Caco-2 (cell line): ENCODE data around the gene FLACC1. TPM values are rescaled to one million over a fixed set of nuclear protein-coding genes. Genes with fewer than 3 reads are reported as not detected.

ENCODE experiments used
- BruUV-seq: library from RNA; stranded (reverse); fragments of 400-500 nt; replicated peaks from 2 replicates; lab custom pipeline; 2021; lab: Mats Ljungman, UMichigan
- CTCF ChIA-PET: fragments of 300-600 bp; sonication (Branson Sonifier 250); formaldehyde crosslinking; loops from one replicate; lab custom pipeline; 2022; ENCODE audit warnings: antibody characterized with exemption; lab: Charles Lee
- POLR2A ChIA-PET: fragments of 300-600 bp; sonication (Branson Sonifier 250); formaldehyde crosslinking; loops from one replicate; lab custom pipeline; 2022; ENCODE audit warnings: antibody characterized with exemption; lab: Charles Lee
- DNase-seq, 2 experiments: peaks; one replicate each; pipeline versions ENCODE4 v3.0.0 to v3.0.0-alpha.2; 2020 to 2022
- H3K27me3 ChIP-seq: replicated peaks from 2 replicates; pipeline ENCODE4 v1.6.0; 2011; ENCODE audit warnings: low read length; ENCODE audit not compliant: control insufficient read depth, insufficient read depth
- H3K36me3 ChIP-seq: 2 replicates; pipeline ENCODE4 v1.5.1; 2011; ENCODE audit warnings: low read length; ENCODE audit not compliant: control insufficient read depth, insufficient read depth
- H3K4me1 ChIP-seq: fragments of 250-450 bp; sonication (Bioruptor Pico); 2 replicates; pipeline ENCODE4 v1.5.1; 2020; ENCODE audit warnings: mild to moderate bottlenecking
- H3K4me3 ChIP-seq: 2 replicates; pipeline ENCODE4 v1.5.1; 2011; ENCODE audit warnings: low read depth, mild to moderate bottlenecking, control low read depth, low read length
- H3K9me3 ChIP-seq: fragments of 250-450 bp; sonication (Bioruptor Pico); 2 replicates; pipeline ENCODE4 v1.5.1; 2020; ENCODE audit warnings: mild to moderate bottlenecking, moderate library complexity
- H3K27ac Mint-ChIP-seq: one replicate; pipeline ENCODE4 v1.8.0; 2022; ENCODE audit warnings: mixed read lengths; ENCODE audit not compliant: unreplicated experiment
- H3K27me3 Mint-ChIP-seq: one replicate; pipeline ENCODE4 v1.8.0; 2022; ENCODE audit warnings: mixed read lengths; ENCODE audit not compliant: insufficient read depth, unreplicated experiment
- H3K36me3 Mint-ChIP-seq: one replicate; pipeline ENCODE4 v1.8.0; 2022; ENCODE audit warnings: mild to moderate bottlenecking, mixed read lengths; ENCODE audit not compliant: insufficient read depth, unreplicated experiment
- H3K4me1 Mint-ChIP-seq: one replicate; pipeline ENCODE4 v1.8.0; 2022; ENCODE audit warnings: low read depth, mixed read lengths; ENCODE audit not compliant: unreplicated experiment
- H3K4me3 Mint-ChIP-seq: one replicate; pipeline ENCODE4 v1.8.0; 2022; ENCODE audit warnings: mild to moderate bottlenecking, moderate library complexity, mixed read lengths; ENCODE audit not compliant: unreplicated experiment
- H3K9me3 Mint-ChIP-seq: one replicate; pipeline ENCODE4 v1.8.0; 2022; ENCODE audit warnings: mixed read lengths; ENCODE audit not compliant: unreplicated experiment
- intact Hi-C: fragments of 100-400 bp; cut with micrococcal nuclease; formaldehyde crosslinking; loops from one replicate; pipeline ENCODE4 v1.10.0; 2022; ENCODE audit not compliant: unreplicated experiment
- total RNA-seq: library from RNA; stranded (reverse); gene quantifications from 2 replicates; pipeline ENCODE4 v1.2.3, GENCODE V29; 2022
- TF ChIP-seq, protein P1 (sequence below), 2 experiments: fragments of 200-600 bp in 1 of 2; IDR thresholded peaks; 1 replicate in 1 of 2; 2 replicates in 1 of 2; pipeline versions ENCODE4 v1.5.1 to v1.8.0; 2011 to 2022; ENCODE audit warnings: antibody characterized with exemption in 1 of 2, control low read depth in 1 of 2, inconsistent platforms in 1 of 2, low read depth in 1 of 2, low read length in 1 of 2, mild to moderate bottlenecking in 1 of 2, moderate library complexity in 1 of 2; ENCODE audit not compliant: insufficient read depth in 1 of 2, severe bottlenecking in 1 of 2, unreplicated experiment in 1 of 2

The FLACC1 gene
- total RNA-seq, 1 experiment from 2014 or later: 0.86 TPM

DNA sequence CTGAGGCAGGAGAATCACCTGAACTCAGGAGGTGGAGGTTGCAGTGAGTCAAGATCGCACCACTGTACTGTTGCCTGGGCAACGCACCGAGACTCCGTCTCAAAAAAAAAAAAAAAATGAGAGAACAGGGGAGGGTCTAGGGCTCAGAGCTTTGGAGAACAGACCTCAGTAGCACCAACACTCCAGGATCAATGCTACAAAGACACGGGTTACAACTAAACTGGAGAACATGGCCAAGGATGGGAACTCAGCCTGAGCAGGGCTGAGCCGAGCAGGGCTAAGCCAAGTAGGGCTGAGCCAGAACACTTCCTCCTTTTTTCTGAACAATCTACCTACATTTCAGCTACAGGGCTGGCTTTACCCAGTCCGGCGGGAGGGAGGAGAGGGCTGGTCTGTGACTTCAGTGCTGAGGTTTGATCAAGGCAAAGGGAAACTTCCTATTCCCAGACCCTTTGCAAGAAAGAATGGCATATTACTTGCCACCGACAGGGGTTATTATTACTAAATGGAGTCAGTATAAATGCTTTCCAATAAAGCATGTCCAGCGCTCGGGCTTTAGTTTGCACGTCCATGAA is 99.7 kb downstream of the FLACC1 start:
- Mint-ChIP-seq H3K9me3 (no peaks in the 10 kb centered on the region), H3K4me3 (peak overlapping the region; percentile 88), H3K36me3 (peaks cover 9% of the 10 kb centered on the region), H3K4me1 (peaks cover 8% of the 10 kb centered on the region), H3K27me3 (no peaks in the 10 kb centered on the region), H3K27ac (peak overlapping the region; percentile 93)
- TF ChIP-seq, protein P1, sequence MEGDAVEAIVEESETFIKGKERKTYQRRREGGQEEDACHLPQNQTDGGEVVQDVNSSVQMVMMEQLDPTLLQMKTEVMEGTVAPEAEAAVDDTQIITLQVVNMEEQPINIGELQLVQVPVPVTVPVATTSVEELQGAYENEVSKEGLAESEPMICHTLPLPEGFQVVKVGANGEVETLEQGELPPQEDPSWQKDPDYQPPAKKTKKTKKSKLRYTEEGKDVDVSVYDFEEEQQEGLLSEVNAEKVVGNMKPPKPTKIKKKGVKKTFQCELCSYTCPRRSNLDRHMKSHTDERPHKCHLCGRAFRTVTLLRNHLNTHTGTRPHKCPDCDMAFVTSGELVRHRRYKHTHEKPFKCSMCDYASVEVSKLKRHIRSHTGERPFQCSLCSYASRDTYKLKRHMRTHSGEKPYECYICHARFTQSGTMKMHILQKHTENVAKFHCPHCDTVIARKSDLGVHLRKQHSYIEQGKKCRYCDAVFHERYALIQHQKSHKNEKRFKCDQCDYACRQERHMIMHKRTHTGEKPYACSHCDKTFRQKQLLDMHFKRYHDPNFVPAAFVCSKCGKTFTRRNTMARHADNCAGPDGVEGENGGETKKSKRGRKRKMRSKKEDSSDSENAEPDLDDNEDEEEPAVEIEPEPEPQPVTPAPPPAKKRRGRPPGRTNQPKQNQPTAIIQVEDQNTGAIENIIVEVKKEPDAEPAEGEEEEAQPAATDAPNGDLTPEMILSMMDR (IDR thresholded peaks at IDR 0.05; ENCODE audit: insufficient read depth in 1 of 2, low read depth in 1 of 2, low read length in 1 of 2, severe bottlenecking in 1 of 2, unreplicated experiment in 1 of 2): no peak
- H3K36me3 ChIP-seq: no peaks in the 10 kb centered on the region
- ChIA-PET POLR2A (interaction anchor here (0.6 kb wide), 1 partner anchor 524 kb away, joined by 7 read pairs; no protein-coding TSS in a partner anchor), CTCF (interaction anchor here (1.2 kb wide), 1 partner anchor 24 kb away, joined by 4 read pairs; no protein-coding TSS in a partner anchor)
- peaks cover 8% of the 10 kb centered on the region for H3K4me1 ChIP-seq
- H3K9me3 ChIP-seq: no peaks in the 10 kb centered on the region
- peak overlapping the region; percentile 44 for H3K4me3 ChIP-seq
- DNase-seq: peak; percentile 50 to 59
- H3K27me3 ChIP-seq: no peaks in the 10 kb centered on the region
- intact Hi-C loops: loop anchor here (5.0 kb wide), 1 partner anchor 105 kb away; no protein-coding TSS in a partner anchor
- no TSS peak for BruUV-seq

DNA sequence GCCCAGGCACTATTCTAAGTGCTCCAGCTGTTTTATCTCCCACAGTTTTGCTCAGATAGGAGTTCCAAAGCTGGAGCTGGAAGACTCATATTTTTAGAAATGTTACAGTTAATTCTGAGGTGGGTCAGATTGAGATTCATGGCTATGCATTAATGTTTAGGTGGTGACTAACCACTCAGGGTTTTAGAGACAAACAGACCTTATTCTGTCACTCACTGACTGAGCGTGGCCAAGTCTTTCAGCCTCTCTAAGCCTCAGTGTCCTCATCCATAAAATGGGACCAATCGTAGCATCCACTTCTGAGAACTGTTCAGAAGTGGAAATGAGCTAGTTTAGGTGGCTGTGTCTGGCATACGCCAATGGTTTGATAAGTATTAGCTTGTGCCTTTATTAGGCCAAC is 101.1 kb downstream of the FLACC1 start:
- no peak for DNase-seq
- H3K36me3 ChIP-seq: no peaks in the 10 kb centered on the region
- no peak overlapping the region for H3K4me3 Mint-ChIP-seq
- peaks cover 8% of the 10 kb centered on the region for H3K4me1 Mint-ChIP-seq
- H3K4me3 ChIP-seq: no peak overlapping the region
- H3K36me3 Mint-ChIP-seq: peaks cover 9% of the 10 kb centered on the region
- no peaks in the 10 kb centered on the region for H3K27me3 ChIP-seq
- peak overlapping the region; percentile 93 for H3K27ac Mint-ChIP-seq
- CTCF ChIA-PET: no interaction called here
- intact Hi-C loops: loop anchor here (5.0 kb wide), 1 partner anchor 106 kb away; no protein-coding TSS in a partner anchor
- no peaks in the 10 kb centered on the region for H3K9me3 ChIP-seq
- TF ChIP-seq, protein P1 (IDR thresholded peaks at IDR 0.05; ENCODE audit: insufficient read depth in 1 of 2, low read depth in 1 of 2, low read length in 1 of 2, severe bottlenecking in 1 of 2, unreplicated experiment in 1 of 2): no peak
- POLR2A ChIA-PET: no interaction called here
- peaks cover 8% of the 10 kb centered on the region for H3K4me1 ChIP-seq
- H3K27me3 Mint-ChIP-seq: no peaks in the 10 kb centered on the region
- H3K9me3 Mint-ChIP-seq: no peaks in the 10 kb centered on the region
- BruUV-seq: no TSS peak

DNA sequence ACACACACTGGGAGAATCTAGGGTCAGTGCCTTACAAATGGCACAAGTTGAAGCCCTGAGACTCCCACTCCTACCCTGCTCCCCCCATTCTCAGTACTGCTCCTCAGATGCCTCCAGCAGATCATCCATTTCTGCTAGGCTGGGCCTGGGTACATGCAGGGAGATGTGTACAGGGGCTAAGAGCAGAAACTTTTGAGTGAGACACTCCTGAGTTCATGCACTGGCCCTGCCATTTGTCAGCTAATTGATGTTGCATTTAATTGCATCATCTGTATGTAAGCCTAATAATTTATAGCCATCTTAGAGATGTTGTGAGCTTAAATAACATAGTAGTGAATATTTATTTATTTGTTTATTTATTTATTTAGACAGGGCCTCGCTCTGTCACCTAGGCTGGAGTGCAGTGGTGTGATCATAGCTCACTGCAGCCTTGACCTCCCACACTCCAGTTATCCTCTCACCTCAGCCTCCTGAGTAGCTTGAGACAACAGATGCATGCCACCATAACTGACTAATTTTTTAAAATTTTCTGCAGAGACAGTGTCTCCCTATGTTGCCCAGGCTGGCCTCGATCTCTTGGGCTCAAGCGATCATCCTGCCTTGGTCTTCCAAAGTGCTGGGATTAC is 101.6 kb downstream of the FLACC1 start:
- no peaks in the 10 kb centered on the region for H3K9me3 ChIP-seq
- no TSS peak for BruUV-seq
- H3K27me3 Mint-ChIP-seq: no peaks in the 10 kb centered on the region
- no peak overlapping the region for H3K4me3 ChIP-seq
- peaks cover 8% of the 10 kb centered on the region for H3K4me1 ChIP-seq
- ChIA-PET CTCF (no interaction called here), POLR2A (no interaction called here)
- peaks cover 9% of the 10 kb centered on the region for H3K36me3 Mint-ChIP-seq
- peaks cover 4% of the 10 kb centered on the region for H3K9me3 Mint-ChIP-seq
- no peak overlapping the region for H3K4me3 Mint-ChIP-seq
- intact Hi-C loops: loop anchor here (5.0 kb wide), 1 partner anchor 107 kb away; no protein-coding TSS in a partner anchor
- H3K36me3 ChIP-seq: no peaks in the 10 kb centered on the region
- no peak overlapping the region for H3K27ac Mint-ChIP-seq
- no peak for DNase-seq
- H3K27me3 ChIP-seq: no peaks in the 10 kb centered on the region
- H3K4me1 Mint-ChIP-seq: peaks cover 4% of the 10 kb centered on the region
- TF ChIP-seq, protein P1 (IDR thresholded peaks at IDR 0.05; ENCODE audit: insufficient read depth in 1 of 2, low read depth in 1 of 2, low read length in 1 of 2, severe bottlenecking in 1 of 2, unreplicated experiment in 1 of 2): no peak
